Left renal pelvis (tissue), 4 donors: ENCODE data around the gene XXYLT1. TPM values are rescaled to one million over a fixed set of nuclear protein-coding genes. Genes with fewer than 3 reads are reported as not detected.

Experiments
- DNase-seq, 4 donors: peaks; one replicate each; pipeline ENCODE4 v3.0.0-alpha.2; 2013; ENCODE audit warnings: low read depth in 4 of 4, low spot score in 3 of 4
- polyA plus RNA-seq, 4 donors: library from polyadenylated mRNA; unstranded; fragments of 120-200 nt; gene quantifications; one replicate each; pipeline ENCODE4 v1.2.1, GENCODE V29; 2013; ENCODE audit not compliant: insufficient read length in 4 of 4

Gene XXYLT1
- polyA plus RNA-seq, 4 donors, result 27.8 to 46.3 (median 30.5) TPM

DNA sequence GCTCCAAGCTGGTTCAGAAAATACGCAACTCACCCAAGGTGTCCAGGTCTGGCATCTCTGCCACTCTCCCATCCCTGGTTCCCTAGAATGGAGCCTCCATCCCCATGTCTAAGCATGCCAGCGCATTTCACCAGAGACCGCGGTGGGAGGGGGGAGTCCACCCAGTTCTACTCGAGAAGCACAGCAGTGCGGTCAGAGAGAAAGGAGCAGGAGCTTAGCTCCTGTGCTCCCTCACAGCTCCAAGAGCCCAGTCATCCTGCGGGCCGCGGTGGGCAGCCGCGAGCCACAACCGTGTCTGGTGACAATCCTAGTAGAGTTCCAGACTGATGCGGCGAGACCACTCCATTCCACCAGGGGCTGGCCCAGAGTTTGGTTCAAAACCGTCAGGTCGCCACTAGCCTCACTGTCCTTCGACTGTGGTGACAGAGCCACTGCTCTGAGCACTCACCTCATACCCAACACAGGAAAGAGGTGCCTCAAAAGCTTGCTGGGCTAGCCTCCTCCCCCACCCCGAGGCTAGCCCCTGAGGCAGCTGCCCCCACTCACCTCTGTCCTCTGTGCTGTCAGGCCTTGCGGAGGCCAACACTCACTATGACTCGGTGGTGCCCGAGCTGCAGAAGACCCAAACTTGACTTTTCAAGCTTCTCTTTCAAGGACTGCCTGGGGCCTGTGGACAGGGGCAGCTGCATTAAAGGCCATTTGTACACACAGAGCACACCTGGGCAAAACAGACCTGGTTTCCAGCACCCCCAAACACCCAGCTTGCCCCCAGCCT is 185.4 kb downstream of the XXYLT1 start:
- DNase-seq, result no peak

- no peak for DNase-seq
These were observed 186.2 kb downstream of the XXYLT1 start for GRCh38 chr3:195084746-195085145.

GRCh38 chr3:195083659-195084058 is 187.3 kb downstream of the XXYLT1 start:
- no peak for DNase-seq

- DNase-seq, result no peak
These were observed 188.1 kb downstream of the XXYLT1 start for GRCh38 chr3:195082811-195083210.

DNA sequence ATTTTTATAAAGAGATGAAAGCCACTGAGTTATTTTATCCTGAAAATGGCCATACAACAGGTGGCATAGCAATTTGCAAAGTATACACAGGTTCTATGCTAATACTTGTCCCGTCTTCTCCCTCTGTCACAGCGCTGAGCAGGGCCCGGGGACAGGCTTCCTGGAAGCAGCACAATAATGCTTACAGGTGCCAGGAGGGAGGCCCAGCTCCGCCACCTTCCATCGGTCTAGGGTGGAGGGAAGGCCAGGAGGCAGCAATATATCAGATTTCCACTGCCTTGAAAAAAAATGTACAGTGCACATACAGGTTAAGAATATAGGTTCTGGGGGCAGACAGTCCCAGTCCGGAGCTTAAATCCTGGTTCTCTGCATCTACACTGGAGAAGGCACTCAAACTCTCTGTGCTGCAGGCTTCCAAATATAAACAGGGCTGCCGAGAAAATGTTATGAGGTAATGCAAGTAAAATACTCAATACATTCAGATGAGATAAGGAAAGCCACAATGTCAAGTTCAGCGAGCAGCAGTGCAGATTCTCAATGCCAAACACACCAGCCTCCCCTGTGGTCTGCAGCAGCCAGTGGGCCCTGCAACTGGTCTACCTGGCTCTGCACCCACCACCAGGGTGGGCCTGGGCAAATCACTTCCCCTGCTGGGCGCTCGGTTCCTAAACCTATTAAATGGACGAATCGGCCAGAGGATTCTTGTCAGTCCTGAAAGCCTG is 189.6 kb downstream of the XXYLT1 start:
- DNase-seq, result no peak

- peak in 1 of 4 donors; percentile 61 for DNase-seq
These were observed 190.3 kb downstream of the XXYLT1 start for GRCh38 chr3:195080571-195081151.

DNA sequence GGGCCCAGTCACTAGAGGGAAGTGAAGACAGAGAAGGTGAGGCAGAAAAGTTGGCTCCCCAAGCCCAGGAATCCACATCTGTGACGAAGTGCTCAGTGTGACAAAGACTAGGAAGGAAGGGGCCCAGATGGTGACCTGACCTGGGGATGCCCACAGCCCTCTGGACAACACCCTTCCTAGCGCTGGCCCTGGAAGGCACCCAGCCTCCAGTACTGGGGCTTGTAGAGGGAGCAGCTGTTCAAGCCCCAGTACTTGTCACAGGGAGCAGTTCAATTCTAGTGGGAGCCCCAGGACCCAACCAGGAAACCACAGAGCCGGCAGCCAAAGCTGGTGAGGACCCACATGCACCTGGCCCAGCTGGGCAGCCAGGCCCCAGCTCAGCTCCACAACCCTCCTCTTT is 190.8 kb downstream of the XXYLT1 start:
- no peak for DNase-seq

- DNase-seq, result no peak
These were observed 191.3 kb downstream of the XXYLT1 start for GRCh38 chr3:195079636-195080035.

GRCh38 chr3:195078891-195079440 is 192.0 kb downstream of the XXYLT1 start:
- DNase-seq, result no peak

DNA sequence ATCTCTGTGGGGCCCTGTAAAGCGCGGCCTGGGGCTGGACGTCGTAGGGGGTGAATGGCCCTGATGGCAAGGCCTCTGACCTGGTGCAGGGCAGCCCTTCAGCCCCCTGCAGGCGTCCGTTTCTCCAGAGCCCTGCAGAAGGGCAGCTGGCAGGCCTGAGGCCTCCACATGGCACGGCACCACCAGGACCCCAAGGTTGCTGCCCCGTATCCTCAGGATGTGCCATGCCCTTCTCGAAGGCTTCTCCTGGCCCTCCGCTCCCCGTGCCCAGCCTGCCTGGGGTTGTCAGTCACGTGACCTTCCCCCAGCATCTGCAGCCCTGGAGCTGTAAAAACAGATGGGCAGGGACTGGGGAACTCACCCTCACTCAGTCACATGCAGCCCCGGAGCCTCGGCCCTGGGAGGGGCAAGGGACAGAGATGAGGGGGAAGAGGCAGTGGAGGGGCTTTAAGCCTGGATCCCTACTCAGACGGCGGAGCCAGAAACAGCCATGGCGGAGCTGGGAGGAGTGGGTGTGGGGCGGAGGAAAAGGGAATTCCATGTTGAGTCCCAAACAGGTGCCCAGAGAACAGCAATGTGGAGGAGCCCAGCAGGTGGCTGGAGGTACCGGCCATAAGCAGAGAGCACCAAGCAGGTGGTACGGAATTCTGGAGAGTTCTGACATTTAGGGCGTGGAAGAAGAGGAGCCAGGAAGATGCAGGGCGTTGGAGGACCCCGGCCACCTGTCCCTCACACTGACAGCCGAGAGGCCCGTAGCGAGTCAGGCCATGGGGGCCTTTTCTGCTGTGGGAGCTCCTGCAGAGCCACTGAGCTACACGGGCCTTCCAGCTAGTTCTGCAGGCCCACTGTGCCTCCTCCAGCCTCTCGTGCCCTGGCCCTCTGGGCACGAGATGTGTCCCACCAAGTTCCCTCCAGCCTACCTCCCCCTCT is 193.1 kb downstream of the XXYLT1 start:
- DNase-seq, result no peak

DNA sequence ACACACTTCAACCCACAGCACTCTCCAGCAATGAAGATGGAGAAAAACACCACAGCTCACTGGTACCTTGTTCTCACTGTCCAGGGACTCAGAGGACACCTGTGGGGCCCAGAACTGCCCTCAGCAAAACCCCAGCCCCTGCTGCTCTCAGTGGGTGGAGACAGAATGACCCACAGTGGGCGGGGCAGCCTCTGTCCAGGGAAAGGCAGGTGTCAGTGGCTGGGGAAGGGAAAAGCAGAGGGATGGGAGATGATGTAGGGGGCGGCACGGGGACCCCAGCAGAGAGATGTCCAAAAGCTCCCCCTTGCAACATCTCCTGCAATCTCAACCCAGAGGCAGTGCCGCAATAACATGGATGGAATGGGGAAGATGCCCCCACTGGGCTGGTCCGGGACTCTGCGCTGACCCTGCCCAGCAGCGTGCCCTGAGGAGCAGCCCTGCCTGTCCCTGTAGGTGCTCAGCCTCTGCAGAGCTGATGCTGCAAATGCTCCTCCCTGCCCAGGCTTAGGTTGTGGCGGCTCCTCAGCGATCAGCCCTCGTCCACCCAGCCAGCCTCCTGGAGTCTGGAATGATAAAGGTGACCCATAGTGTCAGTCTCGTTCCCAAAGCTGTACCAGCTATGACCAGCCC is 193.9 kb downstream of the XXYLT1 start:
- no peak for DNase-seq

- DNase-seq, result no peak
These were observed 194.8 kb downstream of the XXYLT1 start for GRCh38 chr3:195075941-195076875.

DNA sequence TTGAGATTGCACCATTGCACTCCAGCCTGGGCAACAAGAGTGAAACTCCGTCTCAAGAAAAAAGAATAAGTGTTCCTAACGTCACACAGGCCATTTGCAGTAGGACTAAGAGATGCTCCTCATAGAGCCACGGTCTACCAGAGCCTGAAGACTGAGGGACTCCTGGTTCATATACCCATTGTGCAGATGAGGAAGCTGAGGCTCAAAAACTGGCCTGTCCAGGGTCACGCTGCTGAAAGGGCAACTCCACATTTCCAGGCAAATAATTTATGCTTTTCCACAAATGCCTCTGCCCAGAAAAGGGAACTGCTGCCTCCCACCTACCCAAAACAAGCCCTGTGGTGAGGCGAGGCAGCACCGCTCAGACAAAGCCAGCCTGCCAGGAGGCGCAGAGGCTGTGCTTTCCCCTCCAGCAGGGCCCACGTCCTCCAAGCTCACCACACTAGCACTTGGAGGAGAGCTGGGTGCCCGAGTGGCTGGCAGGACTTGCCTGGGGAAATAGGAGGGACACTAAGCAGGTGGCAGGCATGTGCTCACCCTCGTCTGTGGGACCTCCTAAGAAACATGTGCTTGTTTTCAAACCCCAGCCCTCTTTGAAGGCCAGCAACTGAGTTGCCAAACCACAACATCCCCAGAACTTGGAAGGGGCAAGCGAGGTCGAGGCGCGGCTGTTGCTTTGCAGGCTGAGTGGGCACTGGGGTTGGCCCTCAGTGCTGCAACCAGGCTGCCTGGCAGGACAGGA is 195.6 kb downstream of the XXYLT1 start:
- no peak for DNase-seq

DNA sequence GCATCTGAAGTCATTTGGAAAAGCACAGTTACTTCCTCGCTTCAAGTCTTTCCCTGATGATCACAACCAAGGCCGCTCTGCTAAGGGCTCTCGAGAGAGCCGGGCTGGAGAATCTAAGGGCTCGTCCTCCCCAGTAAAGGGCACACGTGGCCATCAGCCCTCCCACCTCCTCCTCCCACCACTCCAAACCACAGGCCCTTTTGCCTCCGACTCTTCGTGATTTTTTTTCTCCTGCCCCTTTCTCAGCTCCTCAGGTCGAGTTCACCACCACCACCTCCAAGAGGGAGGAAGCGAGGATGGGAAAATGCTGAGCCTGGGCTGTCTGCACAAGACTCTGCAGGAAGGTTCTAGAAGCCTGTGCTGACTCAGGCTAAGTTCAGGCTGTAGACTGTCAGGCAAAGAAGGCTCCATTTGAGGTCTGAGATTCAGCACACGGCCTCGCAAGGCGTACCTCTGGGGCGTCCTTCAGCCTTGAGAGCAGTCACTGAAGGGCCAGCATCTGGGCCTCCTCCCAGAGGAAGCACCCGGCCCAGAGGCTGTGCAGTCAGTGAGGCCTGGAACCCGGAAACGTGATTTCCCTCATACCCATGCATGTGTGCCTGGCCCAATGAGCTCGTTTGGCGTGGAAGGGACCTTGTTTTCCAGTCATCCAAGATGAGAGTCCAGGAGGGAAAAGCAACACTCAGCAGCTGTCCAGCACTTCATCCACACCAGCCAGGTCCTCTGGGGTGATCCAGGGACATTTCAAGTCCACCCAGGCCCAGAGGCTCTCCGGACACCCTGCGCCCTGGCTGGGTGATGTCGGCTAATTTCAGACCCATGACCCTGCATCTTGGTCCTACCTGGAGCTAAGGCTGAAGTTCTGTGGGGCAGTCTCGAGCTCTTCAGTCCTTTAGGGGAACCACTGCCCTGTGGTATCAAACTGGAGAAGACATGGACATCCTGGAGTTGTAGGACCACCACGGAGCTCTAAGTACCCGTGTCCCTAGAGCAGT is 196.8 kb downstream of the XXYLT1 start:
- DNase-seq, result no peak

GRCh38 chr3:195072916-195073564 is 197.9 kb downstream of the XXYLT1 start:
- DNase-seq, result no peak
